ENCODE measurements around the gene COL9A3.

DNA sequence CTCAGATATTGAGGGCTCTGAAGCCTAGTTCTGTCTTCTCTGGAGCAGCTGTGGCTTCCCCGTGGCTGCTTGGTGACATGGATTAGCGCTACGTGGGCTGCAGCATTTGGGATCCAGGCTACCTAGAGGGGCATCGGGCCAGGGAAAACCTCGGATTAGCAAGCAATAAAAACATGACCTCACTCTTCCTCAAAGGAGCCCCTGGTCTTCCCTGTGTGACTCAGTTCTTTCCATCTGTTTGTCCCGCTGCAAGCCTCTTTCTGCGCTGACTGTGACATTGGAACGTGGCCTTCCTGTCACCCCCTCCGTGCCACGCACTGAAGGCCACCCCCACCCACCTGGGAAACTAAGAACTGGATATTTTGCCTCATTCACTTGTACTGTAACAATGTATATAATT is 17.0 kb upstream of the COL9A3 start:
- TF ChIP-seq POLR2A (IDR thresholded peaks at IDR 0.05; ENCODE audit: low read depth, low read length) (no peak), POLR2AphosphoS5 (IDR thresholded peaks at IDR 0.05; ENCODE audit: low read depth, low read length) (no peak)

Measured in GM12892 (cell line).